HG03354 (cell line): ENCODE measurements around the gene RBBP8.
A peak's percentile ranks its signal among the peaks of the same experiment; 100 is the strongest.
"Not testable (repeated sequence)": the region's sequence is repeated elsewhere in the genome, so short reads cannot be mapped to it uniquely, and the experiment has no call there.

Source experiments
- ATAC-seq: cut with Tn5 transposase; IDR thresholded peaks from one replicate; pipeline ENCODE4 v1.9.1; 2021; ENCODE audit warnings: mild to moderate bottlenecking; ENCODE audit not compliant: unreplicated experiment, poor library complexity, severe bottlenecking

Gene RBBP8

GRCh38 chr18:22936515-22936914, 3.4 kb downstream of the RBBP8 start:
- no peak for ATAC-seq

- no peak for ATAC-seq
These were observed 6.5 kb downstream of the RBBP8 start for GRCh38 chr18:22939649-22940048.

- ATAC-seq, result no peak
These were observed 10.7 kb downstream of the RBBP8 start for GRCh38 chr18:22943847-22944246.

GRCh38 chr18:22946217-22946616, 13.1 kb downstream of the RBBP8 start:
- ATAC-seq, result no peak

- ATAC-seq, result no peak
These were observed 13.7 kb downstream of the RBBP8 start for GRCh38 chr18:22946846-22947245.

GRCh38 chr18:22951823-22952222, 18.7 kb downstream of the RBBP8 start:
- no peak for ATAC-seq

GRCh38 chr18:22952525-22952924, 19.4 kb downstream of the RBBP8 start:
- ATAC-seq, result no peak

- not testable (repeated sequence) for ATAC-seq
These were observed 20.9 kb downstream of the RBBP8 start for GRCh38 chr18:22953982-22954381.

GRCh38 chr18:22956226-22956625, 23.1 kb downstream of the RBBP8 start:
- ATAC-seq, result no peak

- ATAC-seq, result no peak
These were observed 28.0 kb downstream of the RBBP8 start for GRCh38 chr18:22961156-22961555.

GRCh38 chr18:22962004-22962403, 28.9 kb downstream of the RBBP8 start:
- no peak for ATAC-seq

- no peak for ATAC-seq
These were observed 31.0 kb downstream of the RBBP8 start for GRCh38 chr18:22964116-22964515.

GRCh38 chr18:22964722-22965121, 31.6 kb downstream of the RBBP8 start:
- no peak for ATAC-seq

- ATAC-seq, result no peak
These were observed 37.9 kb downstream of the RBBP8 start for GRCh38 chr18:22971038-22971437.

- ATAC-seq, result no peak
These were observed 40.9 kb downstream of the RBBP8 start for GRCh38 chr18:22974001-22974400.

- no peak for ATAC-seq
These were observed 41.6 kb downstream of the RBBP8 start for GRCh38 chr18:22974707-22975106.

- no peak for ATAC-seq
These were observed 42.4 kb downstream of the RBBP8 start for GRCh38 chr18:22975508-22975907.

- peak; percentile 68 for ATAC-seq
These were observed 44.9 kb downstream of the RBBP8 start for GRCh38 chr18:22977847-22978701.

GRCh38 chr18:22980394-22980793, 47.3 kb downstream of the RBBP8 start:
- ATAC-seq, result no peak

GRCh38 chr18:22981274-22982133, 48.4 kb downstream of the RBBP8 start:
- no peak for ATAC-seq

- no peak for ATAC-seq
These were observed 50.0 kb downstream of the RBBP8 start for GRCh38 chr18:22983175-22983574.
